HG02970 (cell line): ENCODE results near the gene PRELP.
"Not testable (repeated sequence)": the region's sequence is repeated elsewhere in the genome, so short reads cannot be mapped to it uniquely, and the experiment has no call there.

Experiments used
- ATAC-seq: cut with Tn5 transposase; IDR thresholded peaks from one replicate; pipeline ENCODE4 v1.9.1; 2021; ENCODE audit warnings: mild to moderate bottlenecking, moderate library complexity, moderate number of reproducible peaks; ENCODE audit not compliant: unreplicated experiment, low FRiP score

The PRELP gene

GRCh38 chr1:203453016-203453415 lies 22.6 kb upstream of the PRELP start:
- ATAC-seq = no peak

GRCh38 chr1:203453616-203454015 lies 22.0 kb upstream of the PRELP start:
- no peak for ATAC-seq

GRCh38 chr1:203454986-203455471 lies 20.6 kb upstream of the PRELP start:
- no peak for ATAC-seq

GRCh38 chr1:203455706-203456105 lies 19.9 kb upstream of the PRELP start:
- ATAC-seq = no peak

GRCh38 chr1:203456577-203456976 lies 19.0 kb upstream of the PRELP start:
- no peak for ATAC-seq

GRCh38 chr1:203458078-203458477 lies 17.5 kb upstream of the PRELP start:
- ATAC-seq = no peak

GRCh38 chr1:203459671-203460201 lies 15.9 kb upstream of the PRELP start:
- ATAC-seq = no peak

- ATAC-seq = no peak
Measured at GRCh38 chr1:203461717-203462116, 13.9 kb upstream of the PRELP start.

GRCh38 chr1:203462143-203462542 lies 13.5 kb upstream of the PRELP start:
- ATAC-seq = no peak

- no peak for ATAC-seq
Measured at GRCh38 chr1:203462878-203463277, 12.7 kb upstream of the PRELP start.

- ATAC-seq = no peak
Measured at GRCh38 chr1:203463469-203464062, 12.0 kb upstream of the PRELP start.

- no peak for ATAC-seq
Measured at GRCh38 chr1:203464226-203464625, 11.4 kb upstream of the PRELP start.

- ATAC-seq = no peak
Measured at GRCh38 chr1:203464743-203465142, 10.9 kb upstream of the PRELP start.

GRCh38 chr1:203465146-203465798 lies 10.3 kb upstream of the PRELP start:
- ATAC-seq = no peak

GRCh38 chr1:203465948-203466347 lies 9.7 kb upstream of the PRELP start:
- no peak for ATAC-seq

- ATAC-seq = not testable (repeated sequence)
Measured at GRCh38 chr1:203466906-203467549, 8.6 kb upstream of the PRELP start.

- no peak for ATAC-seq
Measured at GRCh38 chr1:203467550-203467921, 8.1 kb upstream of the PRELP start.

- ATAC-seq = no peak
Measured at GRCh38 chr1:203468326-203468725, 7.3 kb upstream of the PRELP start.

GRCh38 chr1:203470240-203470639 lies 5.4 kb upstream of the PRELP start:
- no peak for ATAC-seq

GRCh38 chr1:203471841-203472240 lies 3.8 kb upstream of the PRELP start:
- ATAC-seq = no peak

- ATAC-seq = no peak
Measured at GRCh38 chr1:203473281-203473680, 2.3 kb upstream of the PRELP start.
